ENCODE results near the gene B3GNT7.
A peak's percentile ranks its signal among the peaks of the same experiment; 100 is the strongest.

The B3GNT7 gene

DNA sequence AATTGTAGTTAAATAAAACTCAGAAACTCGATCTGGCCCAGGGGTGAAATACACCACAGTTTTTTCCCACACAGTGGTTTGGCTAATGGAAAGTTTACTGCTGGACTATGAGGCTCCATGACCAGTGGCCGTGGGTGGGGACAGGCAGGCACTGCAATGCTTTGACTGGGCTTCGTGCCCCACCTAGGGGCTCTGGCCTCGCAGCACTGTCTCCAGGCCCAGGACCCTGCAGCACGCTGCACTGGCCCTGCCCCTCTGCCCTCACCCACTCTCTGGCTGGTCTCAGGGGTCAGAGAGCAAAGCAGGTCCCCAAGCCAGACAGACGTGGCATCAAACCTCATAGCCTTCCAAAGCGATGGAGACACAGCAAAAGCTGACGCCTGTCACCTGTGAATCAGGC lies 13.4 kb upstream of the B3GNT7 start:
- peak in 1 of 10 donors; percentile 23 for DNase-seq
- intact Hi-C loops (cut with DNase I), result no loop called here

DNA sequence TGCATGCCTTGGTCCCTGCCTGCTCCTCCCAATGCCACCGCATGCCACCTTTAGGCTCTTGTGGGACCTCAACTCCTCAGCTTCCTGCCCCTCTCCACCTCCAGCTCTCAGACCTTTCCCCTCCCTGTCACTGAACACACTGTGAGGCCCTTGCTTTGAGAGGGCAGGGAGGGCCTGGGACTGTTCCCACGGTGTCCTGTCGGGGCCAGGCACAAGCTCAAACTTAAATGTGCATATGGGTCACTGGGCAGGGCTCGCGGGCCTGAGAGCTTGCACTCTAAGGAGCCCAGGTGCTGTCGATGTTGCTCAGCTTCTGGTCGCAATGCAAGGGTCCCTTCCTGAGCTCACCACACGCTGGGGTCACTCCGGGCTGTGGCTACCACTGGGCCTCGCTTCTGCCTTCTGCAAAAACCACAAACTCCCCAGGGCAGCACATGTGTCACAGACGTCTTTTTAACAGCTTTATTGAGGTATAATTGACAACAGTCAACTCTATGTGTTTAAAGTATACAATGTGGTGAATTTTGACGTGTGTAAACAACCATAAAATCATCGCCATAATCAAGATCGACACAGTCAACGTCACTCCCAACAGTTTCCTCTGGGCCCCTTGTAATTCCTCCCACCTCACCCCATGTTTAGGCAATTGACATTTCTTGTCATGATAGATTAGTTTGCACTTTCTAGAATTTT lies 11.9 kb upstream of the B3GNT7 start:
- intact Hi-C loops (cut with DNase I), result no loop called here
- peak in 1 of 10 donors; percentile 43 for DNase-seq

DNA sequence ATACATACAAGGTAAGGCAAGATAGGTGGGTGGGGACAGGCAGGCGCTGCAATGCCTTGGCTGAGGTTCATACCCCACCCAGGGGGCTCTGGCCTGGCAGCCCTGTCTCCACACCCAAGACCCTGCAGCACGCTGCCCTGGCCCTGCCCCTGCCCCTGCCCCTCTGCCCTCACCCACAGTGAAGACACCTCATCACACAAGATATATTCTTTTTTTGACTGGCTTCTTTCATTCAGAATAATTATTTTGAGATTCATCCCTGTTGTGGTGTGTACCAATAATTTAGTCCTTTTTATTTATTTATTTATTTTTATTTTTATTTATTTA lies 11.4 kb upstream of the B3GNT7 start:
- intact Hi-C loops (cut with DNase I), result no loop called here
- peak in 1 of 10 donors; percentile 37 for DNase-seq

GRCh38 chr2:231384970-231385369 lies 10.5 kb upstream of the B3GNT7 start:
- DNase-seq, result no peak
- intact Hi-C loops (cut with DNase I), result no loop called here

DNA sequence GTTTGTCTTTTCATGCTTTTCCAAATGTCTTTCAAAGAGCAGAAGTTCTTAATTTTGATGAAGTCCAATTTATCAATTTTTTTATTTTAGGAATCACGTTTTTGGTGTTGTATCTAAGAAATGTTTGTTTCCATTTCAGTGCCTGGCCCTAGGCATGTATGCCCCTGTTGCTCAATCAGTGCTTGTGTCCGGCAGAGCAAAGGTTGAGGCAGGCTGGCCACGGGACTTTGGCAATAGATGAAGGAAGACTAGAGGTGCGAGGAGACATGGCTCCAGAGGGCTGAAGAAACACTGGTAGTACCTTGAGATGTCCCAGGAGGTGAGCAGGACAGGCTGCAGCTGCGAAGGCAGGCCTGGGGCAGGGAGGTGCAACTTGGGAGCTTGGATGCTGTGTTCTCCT lies 10.1 kb upstream of the B3GNT7 start:
- intact Hi-C loops (cut with DNase I), result no loop called here

DNA sequence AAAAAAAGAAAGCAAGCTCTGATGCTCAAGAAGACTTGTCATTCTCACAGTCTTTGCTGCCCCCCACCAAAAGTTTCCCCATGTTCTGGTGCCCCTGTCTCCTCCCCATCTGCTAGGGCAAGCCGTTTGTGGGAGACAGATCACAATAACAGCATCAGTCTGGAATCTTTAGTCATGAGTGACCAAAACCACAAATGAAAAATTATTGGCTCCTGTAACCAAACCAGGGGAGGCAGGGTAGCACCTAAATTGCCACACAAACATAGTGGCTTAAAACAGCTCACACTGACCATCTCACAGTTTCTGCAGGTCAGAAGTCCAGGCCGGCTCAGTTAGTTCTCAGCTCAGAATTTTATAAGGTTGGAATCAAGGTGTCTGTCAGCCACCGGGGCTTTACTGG lies 9.1 kb upstream of the B3GNT7 start:
- intact Hi-C loops (cut with DNase I), result no loop called here
- no peak for DNase-seq

More for the DNA sequence above, 10.1 kb upstream of the B3GNT7 start:
- DNase-seq, result peak in 1 of 10 donors; percentile 16

- intact Hi-C loops (cut with DNase I), result no loop called here
- peak; percentile 81 to 99 (median 93) for DNase-seq
These were observed 7.4 kb upstream of the B3GNT7 start for GRCh38 chr2:231387904-231388724.

DNA sequence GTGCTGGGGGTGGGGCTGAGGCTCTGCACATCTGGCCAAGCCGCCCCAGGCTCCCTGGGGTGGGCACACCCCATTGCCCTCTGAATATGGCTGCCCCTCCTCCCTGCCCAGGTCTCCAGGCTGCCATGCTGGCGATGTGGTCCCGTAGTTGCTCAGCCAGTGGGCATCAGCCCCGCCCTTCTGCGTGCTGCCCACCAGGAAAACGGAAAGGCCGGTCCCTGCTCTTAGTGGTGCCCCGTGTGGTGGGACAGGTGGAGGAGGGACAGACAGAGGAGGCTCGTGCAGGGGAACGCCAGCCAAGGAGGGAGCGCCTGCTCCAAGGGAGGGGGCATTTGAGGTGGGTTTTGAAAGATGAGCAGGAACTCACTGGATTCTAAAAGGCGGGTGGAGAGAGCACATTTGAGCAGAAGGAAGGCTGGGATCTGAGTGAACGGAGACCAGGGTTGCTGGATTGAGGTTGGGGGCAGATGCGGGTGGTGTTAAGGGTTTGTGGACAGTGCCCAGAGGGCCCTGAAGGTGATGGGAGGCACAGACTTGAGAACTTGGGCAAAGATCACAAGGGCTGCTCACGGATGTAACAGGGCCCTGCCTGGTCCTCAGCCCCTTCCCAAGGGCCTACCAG lies 6.7 kb upstream of the B3GNT7 start:
- intact Hi-C loops (cut with DNase I), result no loop called here
- DNase-seq, result peak in 1 of 10 donors; percentile 61

- intact Hi-C loops (cut with DNase I), result no loop called here
These were observed 4.8 kb upstream of the B3GNT7 start for GRCh38 chr2:231390667-231391066.

GRCh38 chr2:231391981-231392380 lies 3.5 kb upstream of the B3GNT7 start:
- DNase-seq, result peak in 2 of 10 donors; percentile 23 to 73
- intact Hi-C loops (cut with DNase I), result no loop called here

More at GRCh38 chr2:231390667-231391066, 4.8 kb upstream of the B3GNT7 start:
- DNase-seq, result peak in 1 of 10 donors; percentile 44

DNA sequence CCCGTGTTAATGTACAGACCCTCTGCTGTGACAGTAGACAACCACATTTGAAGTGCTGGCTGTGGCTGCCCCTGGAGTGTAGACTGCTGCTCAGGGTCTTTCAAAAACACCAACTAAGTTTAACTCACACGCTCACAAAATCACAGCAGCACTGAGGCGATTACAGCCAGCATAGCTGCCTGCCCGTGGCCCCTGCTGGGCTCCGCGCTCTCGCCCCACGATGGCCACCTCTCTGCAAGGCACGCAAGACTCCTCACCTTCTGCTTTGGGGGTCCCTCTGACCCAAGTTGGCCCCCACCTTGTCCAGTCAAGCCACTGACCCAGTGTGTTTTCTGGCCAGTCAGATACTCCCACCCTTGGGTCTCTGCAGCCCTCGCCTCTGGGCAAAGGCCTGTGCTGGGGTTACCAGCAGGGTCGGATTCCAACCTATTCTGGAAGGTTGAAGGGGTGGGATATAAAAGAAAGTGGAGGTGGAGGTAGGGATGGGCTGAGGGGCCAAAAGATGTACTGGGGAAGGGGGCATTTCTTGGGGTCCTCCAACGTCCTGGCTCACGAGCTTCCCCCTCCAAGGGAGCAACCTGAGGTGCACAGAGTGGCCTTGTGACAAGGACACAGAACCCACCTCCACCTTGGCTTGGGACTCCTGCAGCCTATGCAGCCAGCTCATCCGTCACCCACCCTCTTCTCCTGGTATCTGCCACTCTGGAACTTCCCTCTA lies 2.9 kb upstream of the B3GNT7 start:
- intact Hi-C loops (cut with DNase I), result no loop called here
- peak in 2 of 10 donors; percentile 58 to 72 for DNase-seq

DNA sequence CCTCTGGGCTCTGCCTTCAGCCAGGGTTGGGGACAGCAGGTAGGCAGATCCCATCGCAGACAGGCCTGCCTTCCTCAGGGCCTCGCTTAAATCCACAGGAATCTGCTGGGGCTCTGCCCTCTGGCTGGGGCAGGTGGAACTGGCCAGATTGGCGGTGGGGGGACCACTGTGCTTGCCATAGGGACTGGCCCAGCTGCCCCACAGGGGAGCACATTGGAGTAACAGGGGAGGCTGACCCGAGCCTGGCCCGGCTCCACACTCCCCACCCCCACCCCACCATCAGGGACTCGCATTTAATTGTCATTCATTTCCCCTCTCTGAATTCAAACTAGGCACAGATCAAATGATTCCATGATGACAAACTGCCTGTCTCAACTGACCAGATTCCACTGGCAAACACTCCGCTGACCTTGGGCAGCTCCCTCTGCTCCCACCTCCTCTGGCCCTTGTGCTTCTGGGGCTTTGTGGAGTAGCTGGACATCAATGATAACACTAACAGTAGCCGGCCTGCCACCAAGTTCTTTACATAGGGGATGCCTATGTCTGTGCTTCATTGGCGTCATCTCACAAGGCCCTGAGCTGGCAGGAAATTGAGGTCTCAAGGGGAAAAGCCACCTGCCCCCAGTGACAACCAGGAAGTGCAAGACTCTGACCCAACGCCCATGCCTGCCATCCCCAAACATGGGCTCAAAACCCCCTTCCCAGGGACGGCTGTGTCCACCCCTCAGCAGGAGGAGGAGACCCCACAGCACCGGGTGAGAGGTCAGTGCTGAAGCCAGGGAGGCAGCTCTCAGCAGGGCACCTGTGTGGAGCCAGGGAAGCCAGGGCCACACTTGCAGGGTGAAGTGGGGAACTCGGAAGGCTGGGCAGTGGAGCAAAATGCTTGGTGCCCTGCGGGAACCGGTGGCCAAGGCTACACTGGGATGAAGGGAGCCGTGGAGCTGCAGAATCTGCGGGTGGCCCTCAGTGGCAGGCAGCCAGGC lies 2.1 kb upstream of the B3GNT7 start:
- peak in 3 of 10 donors; percentile 67 to 87 (median 75) for DNase-seq
- intact Hi-C loops (cut with DNase I), result no loop called here

GRCh38 chr2:231394211-231395141 lies 1.0 kb upstream of the B3GNT7 start:
- intact Hi-C loops (cut with DNase I), result no loop called here
- DNase-seq, result peak in 2 of 10 donors; percentile 58 to 74

DNA sequence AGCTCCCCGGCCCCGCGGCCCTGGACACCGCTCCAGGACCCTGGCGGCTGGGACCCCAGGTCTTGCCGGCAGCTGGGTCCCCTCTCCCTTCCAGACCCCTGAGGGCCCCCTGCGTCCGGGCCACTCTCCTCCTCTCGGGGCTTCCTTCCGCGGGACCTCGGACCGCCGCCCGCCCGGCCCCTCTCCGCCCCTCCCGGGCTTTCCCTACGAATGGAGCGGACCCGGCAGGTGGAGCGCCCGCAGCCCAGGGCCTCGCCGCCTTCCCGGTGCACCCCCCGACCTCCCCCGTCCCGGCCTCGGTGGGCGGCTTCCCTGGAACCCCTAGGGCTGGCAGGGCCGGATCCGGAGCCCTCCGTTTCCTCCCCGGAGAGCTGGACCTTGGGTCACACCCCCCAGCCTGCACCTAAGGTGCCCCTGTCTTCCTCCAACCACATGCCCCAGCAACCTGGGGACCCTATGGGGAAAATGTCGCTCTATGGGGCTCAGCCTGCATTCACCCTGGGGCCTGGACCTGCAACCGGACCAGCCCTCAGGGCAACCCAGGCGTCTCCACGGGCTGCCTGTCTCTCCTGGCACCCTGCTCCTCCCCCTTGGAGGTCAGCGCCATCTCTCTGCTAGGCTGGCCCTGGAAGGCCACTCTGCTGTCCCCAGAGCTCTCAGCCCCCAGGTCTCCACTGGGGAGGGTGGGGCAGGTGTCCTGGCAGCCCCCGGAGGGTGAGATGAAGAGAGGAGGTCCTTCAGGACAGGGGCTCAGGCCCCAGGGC lies 730 bp downstream of the B3GNT7 start:
- intact Hi-C loops (cut with DNase I), result no loop called here
- peak in 2 of 10 donors; percentile 66 to 78 for DNase-seq

GRCh38 chr2:231397011-231397927 lies 1.8 kb downstream of the B3GNT7 start:
- intact Hi-C loops (cut with DNase I), result no loop called here
- peak in 2 of 10 donors; percentile 48 to 72 for DNase-seq

GRCh38 chr2:231397928-231398294 lies 2.4 kb downstream of the B3GNT7 start:
- intact Hi-C loops (cut with DNase I), result no loop called here
- peak in 2 of 10 donors; percentile 52 to 86 for DNase-seq

- DNase-seq, result peak in 2 of 10 donors; percentile 70 to 77
- intact Hi-C loops (cut with DNase I), result no loop called here
These were observed 3.1 kb downstream of the B3GNT7 start for GRCh38 chr2:231398585-231398984.
